Measurements from ENCODE around the gene PUS1. TPM values are rescaled to one million over a fixed set of nuclear protein-coding genes. Genes with fewer than 3 reads are reported as not detected.

PUS1 gene
- total RNA-seq, 1 experiment from 2014 or later: 77.3 TPM

Other genes starting within 250 kb of the PUS1 start
- gene SFSWAP, start 218.2 kb upstream of the PUS1 start, total RNA-seq (2021; ENCODE audit: unreplicated experiment): 50.4 TPM
- 14.3 TPM for gene MMP17, start 100.9 kb upstream of the PUS1 start, total RNA-seq (2021; ENCODE audit: unreplicated experiment)
- gene ULK1, start 34.7 kb upstream of the PUS1 start, total RNA-seq (2021; ENCODE audit: unreplicated experiment): 34.2 TPM
- gene EP400, start 20.7 kb downstream of the PUS1 start, total RNA-seq (2021; ENCODE audit: unreplicated experiment): 54.5 TPM
- 38.1 TPM for gene DDX51, start 215.0 kb downstream of the PUS1 start, total RNA-seq (2021; ENCODE audit: unreplicated experiment)
- gene NOC4L, start 215.2 kb downstream of the PUS1 start, total RNA-seq (2021; ENCODE audit: unreplicated experiment): 47.6 TPM

Measured in HCT116 (cell line).